Cardiac fibroblast (primary cell): ENCODE results near the gene SIX5.
"Not testable (repeated sequence)": the region's sequence is repeated elsewhere in the genome, so short reads cannot be mapped to it uniquely, and the experiment has no call there.

ENCODE experiments used
- DNase-seq, 2 donors: peaks; one replicate each; pipeline versions ENCODE4 v3.0.0 to v3.0.0-alpha.2; 2010; ENCODE audit warnings: low read depth in 2 of 2
- H3K4me3 ChIP-seq, 2 donors: replicated peaks in 1 of 2; 1 replicate in 1 of 2; 2 replicates in 1 of 2; pipeline ENCODE4 v1.5.1; 2011; ENCODE audit warnings: low read depth in 2 of 2, low read length in 2 of 2, mild to moderate bottlenecking in 2 of 2, moderate library complexity in 1 of 2
- CTCF ChIP-seq: IDR thresholded peaks from one replicate; pipeline ENCODE4 v1.5.1; 2011; ENCODE audit warnings: low read depth, mild to moderate bottlenecking, low read length, inconsistent platforms

Gene SIX5

GRCh38 chr19:45742969-45743368 lies 26.1 kb downstream of the SIX5 start:
- H3K4me3 ChIP-seq: no peak overlapping the region
- no peak for TF ChIP-seq CTCF
- DNase-seq: no peak

- TF ChIP-seq CTCF: no peak
- no peak overlapping the region for H3K4me3 ChIP-seq
- peak in 1 of 2 donors; percentile 13 for DNase-seq
Measured at GRCh38 chr19:45739498-45740439, 29.3 kb downstream of the SIX5 start.

- no peak within 1 kb of the TSS for H3K4me3 ChIP-seq
- TF ChIP-seq CTCF: no peak
- DNase-seq: no peak
Measured at GRCh38 chr19:45733160-45733810, 35.8 kb downstream of the SIX5 start, which contains the start of gene MEIOSIN. MEIOSIN (plus strand) TSS chr19:45733439; CDS start chr19:45735377, 1,938 bp downstream.

GRCh38 chr19:45730368-45731288 lies 38.4 kb downstream of the SIX5 start, which contains the start of gene FBXO46:
FBXO46 (minus strand) TSS chr19:45730896; CDS start chr19:45713495, 17,401 bp downstream.
- TF ChIP-seq CTCF: no peak
- peak; percentile 99 to 100 for DNase-seq
- H3K4me3 ChIP-seq: peak within 1 kb of the TSS; percentile 92 to 94

GRCh38 chr19:45729800-45730290 lies 39.2 kb downstream of the SIX5 start:
- peak overlapping the region; percentile 92 to 94 for H3K4me3 ChIP-seq
- no peak for TF ChIP-seq CTCF
- DNase-seq: peak in 1 of 2 donors; percentile 15

- H3K4me3 ChIP-seq: not testable (repeated sequence)
Measured at GRCh38 chr19:45728683-45729082, 40.4 kb downstream of the SIX5 start.

GRCh38 chr19:45720065-45720464 lies 49.0 kb downstream of the SIX5 start:
- H3K4me3 ChIP-seq, DNase-seq: not testable (repeated sequence)

More at GRCh38 chr19:45728683-45729082, 40.4 kb downstream of the SIX5 start:
- DNase-seq: not testable (repeated sequence)
